HCT116 (cell line): ENCODE measurements around the gene SUN2. TPM values are rescaled to one million over a fixed set of nuclear protein-coding genes. Genes with fewer than 3 reads are reported as not detected.

Experiments used
- ATAC-seq: fragments of 200-7000 bp; cut with Tn5 transposase; 2 replicates; pipeline ENCODE4 v1.9.1; 2020; ENCODE audit warnings: mild to moderate bottlenecking, moderate library complexity
- BruUV-seq: library from RNA; stranded (reverse); fragments of 400-500 nt; replicated peaks from 2 replicates; lab custom pipeline; 2021; lab: Mats Ljungman, UMichigan
- CTCF ChIA-PET: fragments of 300-600 bp; sonication (Branson Sonifier 250); formaldehyde crosslinking; loops from one replicate; lab custom pipeline; 2021; ENCODE audit warnings: antibody characterized with exemption; lab: Charles Lee
- POLR2A ChIA-PET: fragments of 300-600, 350-600 bp; sonication (Branson Sonifier 250); formaldehyde crosslinking; loops from one replicate; lab custom pipeline; 2021; ENCODE audit warnings: antibody characterized with exemption; lab: Charles Lee
- RAD21 ChIA-PET, 2 experiments: fragments of 300-600 bp; sonication (Branson Sonifier 250); formaldehyde crosslinking; loops; one replicate each; lab custom pipeline; 2023; ENCODE audit warnings: low total read pairs in 2 of 2; ENCODE audit not compliant: uncharacterized antibody in 2 of 2, unreplicated experiment in 2 of 2, low non-redundant PET in 1 of 2; lab: Charles Lee
- DNase-seq: peaks from one replicate; pipeline ENCODE4 v3.0.0-alpha.2; 2010; ENCODE audit warnings: low read depth, low spot score
- H2AFZ ChIP-seq: fragments of 200-600 bp; shearing (Covaris generic), sonication (generic); 2 replicates; pipeline ENCODE4 v1.6.1; 2017; ENCODE audit warnings: low read depth, mixed run types, mixed read lengths, antibody characterized with exemption, low read length; ENCODE audit not compliant: poor library complexity, severe bottlenecking
- H3K27ac ChIP-seq: 2 replicates; pipeline ENCODE4 v1.5.1; 2012; ENCODE audit warnings: low read depth, low read length
- H3K27me3 ChIP-seq: fragments of 200-600 bp; sonication (generic); 2 replicates; pipeline ENCODE4 v1.6.1; 2016; ENCODE audit warnings: mixed run types, low read length, mixed read lengths; ENCODE audit not compliant: insufficient read depth
- H3K36me3 ChIP-seq, 2 experiments: fragments of 200-500 bp in 1 of 2; fragments of 200-600 bp in 1 of 2; sonication (Bioruptor generic) in 1 of 2; sonication (generic) in 1 of 2; 2 replicates each; pipeline versions ENCODE4 v1.5.1 to v1.6.1; 2014 to 2016; ENCODE audit warnings: low read length in 2 of 2, inconsistent platforms in 1 of 2, mixed read lengths in 1 of 2, mixed run types in 1 of 2; ENCODE audit not compliant: insufficient read depth in 2 of 2, control insufficient read depth in 1 of 2
- H3K4me1 ChIP-seq, 2 experiments: fragments of 200-600 bp in 1 of 2; sonication (generic) in 1 of 2; 2 replicates each; pipeline versions ENCODE4 v1.5.1 to v1.6.1; 2012 to 2017; ENCODE audit warnings: low read length in 2 of 2, inconsistent platforms in 1 of 2, mild to moderate bottlenecking in 1 of 2, mixed read lengths in 1 of 2, mixed run types in 1 of 2, moderate library complexity in 1 of 2; ENCODE audit not compliant: insufficient read depth in 2 of 2, control insufficient read depth in 1 of 2
- H3K4me2 ChIP-seq: fragments of 200-600 bp; sonication (generic); 2 replicates; pipeline ENCODE4 v1.6.1; 2017; ENCODE audit warnings: mixed run types, low read length, mixed read lengths
- H3K4me3 ChIP-seq, 2 experiments: fragments of 200-600 bp in 1 of 2; sonication (generic) in 1 of 2; replicated peaks in 1 of 2; 2 replicates each; pipeline ENCODE4 v1.5.1; 2011 to 2016; ENCODE audit warnings: low read length in 2 of 2, control low read depth in 1 of 2, low read depth in 1 of 2, mild to moderate bottlenecking in 1 of 2, mixed read lengths in 1 of 2, mixed run types in 1 of 2
- H3K79me2 ChIP-seq: fragments of 200-600 bp; sonication (generic); 2 replicates; pipeline ENCODE4 v1.6.1; 2017; ENCODE audit warnings: mild to moderate bottlenecking, mixed run types, low read length, moderate library complexity, mixed read lengths; ENCODE audit not compliant: insufficient read depth
- H3K9ac ChIP-seq: fragments of 200-600 bp; sonication (generic); 2 replicates; pipeline ENCODE4 v1.6.1; 2016; ENCODE audit warnings: low read length, mixed read lengths
- H3K9me2 ChIP-seq: fragments of 200-600 bp; sonication (generic), shearing (Covaris generic); 2 replicates; pipeline ENCODE4 v1.6.1; 2017; ENCODE audit warnings: mixed run types, mild to moderate bottlenecking, moderate library complexity; ENCODE audit not compliant: insufficient read depth
- H3K9me3 ChIP-seq, 2 experiments: fragments of 200-500 bp in 1 of 2; fragments of 200-600 bp in 1 of 2; sonication (Bioruptor generic) in 1 of 2; sonication (generic) in 1 of 2; 2 replicates each; pipeline ENCODE4 v1.6.1; 2014 to 2017; ENCODE audit warnings: low read length in 2 of 2, mixed read lengths in 2 of 2, inconsistent platforms in 1 of 2, low read depth in 1 of 2, mild to moderate bottlenecking in 1 of 2, mixed run types in 1 of 2, moderate library complexity in 1 of 2; ENCODE audit not compliant: control insufficient read depth in 1 of 2, insufficient read depth in 1 of 2
- H4K20me1 ChIP-seq: fragments of 200-600 bp; sonication (generic), shearing (Covaris generic); 2 replicates; pipeline ENCODE4 v1.6.1; 2017; ENCODE audit warnings: mixed run types, mild to moderate bottlenecking, moderate library complexity; ENCODE audit not compliant: insufficient read depth
- CBX3 ChIP-seq: IDR thresholded peaks from 2 replicates; pipeline ENCODE4 v1.6.1; 2012; ENCODE audit warnings: low read depth
- CEBPB ChIP-seq: IDR thresholded peaks from 2 replicates; pipeline ENCODE4 v1.6.1; 2012; ENCODE audit warnings: low read depth
- EZH2phosphoT487 ChIP-seq: fragments of 200-600 bp; IDR thresholded peaks from 2 replicates; pipeline ENCODE4 v1.6.1; 2018; ENCODE audit warnings: antibody characterized with exemption, borderline replicate concordance
- FOSL1 ChIP-seq: IDR thresholded peaks from 2 replicates; pipeline ENCODE4 v1.6.1; 2012; ENCODE audit warnings: low read depth
- JUND ChIP-seq: IDR thresholded peaks from 2 replicates; pipeline ENCODE4 v1.6.1; 2012
- MAX ChIP-seq: IDR thresholded peaks from 2 replicates; pipeline ENCODE4 v1.6.1; 2012
- POLR2AphosphoS5 ChIP-seq: IDR thresholded peaks from 2 replicates; pipeline ENCODE4 v1.6.1; 2011; ENCODE audit warnings: mild to moderate bottlenecking, low read depth, low read length, moderate library complexity
- RAD21 ChIP-seq: IDR thresholded peaks from 2 replicates; pipeline ENCODE4 v1.6.1; 2012; ENCODE audit warnings: low read depth, mild to moderate bottlenecking
- SP1 ChIP-seq: IDR thresholded peaks from 2 replicates; pipeline ENCODE4 v1.6.1; 2012; ENCODE audit warnings: low read depth
- SRF ChIP-seq: IDR thresholded peaks from 2 replicates; pipeline ENCODE4 v1.6.1; 2012; ENCODE audit warnings: low read depth
- TCF7L2 ChIP-seq: IDR thresholded peaks from 2 replicates; pipeline ENCODE4 v1.7.0; 2011; ENCODE audit warnings: borderline replicate concordance, inconsistent platforms; ENCODE audit not compliant: insufficient read depth, insufficient read length; ENCODE audit errors: extremely low read depth
- YY1 ChIP-seq: IDR thresholded peaks from 2 replicates; pipeline ENCODE4 v1.6.1; 2011; ENCODE audit warnings: low read length, low read depth, moderate library complexity, mild to moderate bottlenecking; ENCODE audit not compliant: insufficient replicate concordance; ENCODE audit errors: extremely low read depth
- ZNF274 ChIP-seq: fragments of 200-500 bp; sonication (Bioruptor generic); IDR thresholded peaks from 2 replicates; pipeline ENCODE4 v1.6.1; 2014; ENCODE audit warnings: mild to moderate bottlenecking, low read depth, low read length, inconsistent platforms
- intact Hi-C: fragments of 100-400 bp; cut with micrococcal nuclease; formaldehyde crosslinking; loops from 2 replicates; pipeline ENCODE4 v1.10.0; 2022
- total RNA-seq: library from RNA; stranded (reverse); gene quantifications from one replicate; pipeline ENCODE4 v1.2.1, GENCODE V29; 2021; ENCODE audit not compliant: unreplicated experiment
- TF ChIP-seq, protein P1 (sequence below): IDR thresholded peaks from 2 replicates; pipeline ENCODE4 v1.6.1; 2012; ENCODE audit warnings: low read depth
- TF ChIP-seq, protein P2 (sequence below), 3 experiments: fragments of 200-600 bp in 1 of 3; sonication (generic) in 1 of 3; IDR thresholded peaks in 2 of 3; conservative IDR thresholded peaks in 1 of 3; 2 replicates each; pipeline ENCODE4 v1.5.1; 2012 to 2017; ENCODE audit warnings: low read depth in 2 of 3, low read length in 2 of 3, antibody characterized with exemption in 1 of 3, borderline replicate concordance in 1 of 3, control low read depth in 1 of 3, mild to moderate bottlenecking in 1 of 3, mixed read lengths in 1 of 3, mixed run types in 1 of 3, moderate library complexity in 1 of 3; ENCODE audit not compliant: insufficient read depth in 1 of 3
- TF ChIP-seq, protein P3 (sequence below): IDR thresholded peaks from 2 replicates; pipeline ENCODE4 v1.6.1; 2012

The SUN2 gene
- total RNA-seq, 1 experiment from 2014 or later, result 71.6 TPM

GRCh38 chr22:38754751-38755154, 1.0 kb downstream of the SUN2 start:
- peak overlapping the region; percentile 87 for H3K9ac ChIP-seq
- peak overlapping the region; percentile 70 to 79 for H3K4me3 ChIP-seq
- H3K79me2 ChIP-seq, result peaks cover 16% of the 10 kb centered on the region
- ATAC-seq (no peak), DNase-seq (no peak)
- BruUV-seq, result no TSS peak
- H3K4me2 ChIP-seq, result peak overlapping the region; percentile 98
- intact Hi-C loops, result no loop called here
- ChIA-PET CTCF (interaction anchor here (1.0 to 1.5 kb wide), 2 partner anchors 14 to 30 kb away, joined by 3 to 7 read pairs; no protein-coding TSS in a partner anchor), POLR2A (interaction anchor here (1.0 to 1.6 kb wide), 2 partner anchors 9 to 49 kb away, joined by 4 to 6 read pairs; partner anchors contain the start of gene GTPBP1), RAD21 (no interaction called here)
- H2AFZ ChIP-seq, result no peak overlapping the region
- TF ChIP-seq JUND, result no peak
- TF ChIP-seq, protein P1, sequence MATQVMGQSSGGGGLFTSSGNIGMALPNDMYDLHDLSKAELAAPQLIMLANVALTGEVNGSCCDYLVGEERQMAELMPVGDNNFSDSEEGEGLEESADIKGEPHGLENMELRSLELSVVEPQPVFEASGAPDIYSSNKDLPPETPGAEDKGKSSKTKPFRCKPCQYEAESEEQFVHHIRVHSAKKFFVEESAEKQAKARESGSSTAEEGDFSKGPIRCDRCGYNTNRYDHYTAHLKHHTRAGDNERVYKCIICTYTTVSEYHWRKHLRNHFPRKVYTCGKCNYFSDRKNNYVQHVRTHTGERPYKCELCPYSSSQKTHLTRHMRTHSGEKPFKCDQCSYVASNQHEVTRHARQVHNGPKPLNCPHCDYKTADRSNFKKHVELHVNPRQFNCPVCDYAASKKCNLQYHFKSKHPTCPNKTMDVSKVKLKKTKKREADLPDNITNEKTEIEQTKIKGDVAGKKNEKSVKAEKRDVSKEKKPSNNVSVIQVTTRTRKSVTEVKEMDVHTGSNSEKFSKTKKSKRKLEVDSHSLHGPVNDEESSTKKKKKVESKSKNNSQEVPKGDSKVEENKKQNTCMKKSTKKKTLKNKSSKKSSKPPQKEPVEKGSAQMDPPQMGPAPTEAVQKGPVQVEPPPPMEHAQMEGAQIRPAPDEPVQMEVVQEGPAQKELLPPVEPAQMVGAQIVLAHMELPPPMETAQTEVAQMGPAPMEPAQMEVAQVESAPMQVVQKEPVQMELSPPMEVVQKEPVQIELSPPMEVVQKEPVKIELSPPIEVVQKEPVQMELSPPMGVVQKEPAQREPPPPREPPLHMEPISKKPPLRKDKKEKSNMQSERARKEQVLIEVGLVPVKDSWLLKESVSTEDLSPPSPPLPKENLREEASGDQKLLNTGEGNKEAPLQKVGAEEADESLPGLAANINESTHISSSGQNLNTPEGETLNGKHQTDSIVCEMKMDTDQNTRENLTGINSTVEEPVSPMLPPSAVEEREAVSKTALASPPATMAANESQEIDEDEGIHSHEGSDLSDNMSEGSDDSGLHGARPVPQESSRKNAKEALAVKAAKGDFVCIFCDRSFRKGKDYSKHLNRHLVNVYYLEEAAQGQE, result no peak
- TF ChIP-seq YY1, result no peak
- TF ChIP-seq, protein P2, sequence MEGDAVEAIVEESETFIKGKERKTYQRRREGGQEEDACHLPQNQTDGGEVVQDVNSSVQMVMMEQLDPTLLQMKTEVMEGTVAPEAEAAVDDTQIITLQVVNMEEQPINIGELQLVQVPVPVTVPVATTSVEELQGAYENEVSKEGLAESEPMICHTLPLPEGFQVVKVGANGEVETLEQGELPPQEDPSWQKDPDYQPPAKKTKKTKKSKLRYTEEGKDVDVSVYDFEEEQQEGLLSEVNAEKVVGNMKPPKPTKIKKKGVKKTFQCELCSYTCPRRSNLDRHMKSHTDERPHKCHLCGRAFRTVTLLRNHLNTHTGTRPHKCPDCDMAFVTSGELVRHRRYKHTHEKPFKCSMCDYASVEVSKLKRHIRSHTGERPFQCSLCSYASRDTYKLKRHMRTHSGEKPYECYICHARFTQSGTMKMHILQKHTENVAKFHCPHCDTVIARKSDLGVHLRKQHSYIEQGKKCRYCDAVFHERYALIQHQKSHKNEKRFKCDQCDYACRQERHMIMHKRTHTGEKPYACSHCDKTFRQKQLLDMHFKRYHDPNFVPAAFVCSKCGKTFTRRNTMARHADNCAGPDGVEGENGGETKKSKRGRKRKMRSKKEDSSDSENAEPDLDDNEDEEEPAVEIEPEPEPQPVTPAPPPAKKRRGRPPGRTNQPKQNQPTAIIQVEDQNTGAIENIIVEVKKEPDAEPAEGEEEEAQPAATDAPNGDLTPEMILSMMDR (IDR thresholded peaks at IDR 0.05 in 2 of 3, conservative IDR thresholded peaks at IDR 0.05 in 1 of 3; ENCODE audit: borderline replicate concordance in 1 of 3, insufficient read depth in 1 of 3, low read depth in 2 of 3, low read length in 2 of 3), result no peak
- TF ChIP-seq TCF7L2, result no peak
- TF ChIP-seq, protein P3, sequence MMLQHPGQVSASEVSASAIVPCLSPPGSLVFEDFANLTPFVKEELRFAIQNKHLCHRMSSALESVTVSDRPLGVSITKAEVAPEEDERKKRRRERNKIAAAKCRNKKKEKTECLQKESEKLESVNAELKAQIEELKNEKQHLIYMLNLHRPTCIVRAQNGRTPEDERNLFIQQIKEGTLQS, result no peak
- no peak for TF ChIP-seq POLR2AphosphoS5
- no peak for TF ChIP-seq EZH2phosphoT487
- TF ChIP-seq SP1, result no peak
- TF ChIP-seq RAD21, result no peak
- TF ChIP-seq CBX3, result no peak
- TF ChIP-seq CEBPB, result no peak
- no peak for TF ChIP-seq FOSL1
- TF ChIP-seq ZNF274, result no peak
- TF ChIP-seq MAX, result no peak
- TF ChIP-seq SRF, result no peak
- no peaks in the 10 kb centered on the region for H3K9me2 ChIP-seq
- no peaks in the 10 kb centered on the region for H3K27me3 ChIP-seq
- no peaks in the 10 kb centered on the region for H3K9me3 ChIP-seq
- peaks cover 14 to 37% of the 10 kb centered on the region in 2 experiments; a peak in 3 of 4 replicates for H3K4me1 ChIP-seq
- H3K36me3 ChIP-seq, result peaks cover 0 to 21% of the 10 kb centered on the region in 2 experiments; a peak in 2 of 4 replicates
- no peaks in the 10 kb centered on the region for H4K20me1 ChIP-seq
- peak overlapping the region; percentile 99 for H3K27ac ChIP-seq
